IgD-negative memory B cell (primary cell): Measurements from ENCODE around the gene BAD. TPM values are rescaled to one million over a fixed set of nuclear protein-coding genes. Genes with fewer than 3 reads are reported as not detected.

ENCODE experiments used
- H3K27ac Mint-ChIP-seq, 3 donors: one replicate each; pipeline ENCODE4 v1.8.0; 2020 to 2022; ENCODE audit warnings: mild to moderate bottlenecking in 3 of 3, mixed read lengths in 3 of 3, moderate library complexity in 1 of 3
- H3K27me3 Mint-ChIP-seq: one replicate; pipeline ENCODE4 v1.8.0; 2021; ENCODE audit warnings: mixed read lengths
- H3K36me3 Mint-ChIP-seq: one replicate; pipeline ENCODE4 v1.8.0; 2020; ENCODE audit warnings: mild to moderate bottlenecking, mixed read lengths
- H3K4me1 Mint-ChIP-seq, 3 donors: one replicate each; pipeline ENCODE4 v1.8.0; 2020 to 2022; ENCODE audit warnings: mixed read lengths in 3 of 3, mild to moderate bottlenecking in 1 of 3
- H3K4me3 Mint-ChIP-seq, 4 donors: one replicate each; pipeline ENCODE4 v1.8.0; 2020 to 2022; ENCODE audit warnings: mild to moderate bottlenecking in 4 of 4, mixed read lengths in 4 of 4, moderate library complexity in 3 of 4
- H3K9me3 Mint-ChIP-seq, 3 donors: one replicate each; pipeline ENCODE4 v1.8.0; 2020 to 2021; ENCODE audit warnings: mixed read lengths in 3 of 3, mild to moderate bottlenecking in 1 of 3
- polyA plus RNA-seq: library from polyadenylated mRNA; unstranded; fragments of 300-500 nt; fragmentation: Illumina TruSeq; gene quantifications from one replicate; pipeline ENCODE4 v1.2.3, GENCODE V29; 2021

BAD gene
- polyA plus RNA-seq, 1 donor from 2014 or later: 53.2 TPM

- Mint-ChIP-seq H3K27ac (peak within 1 kb of the TSS; percentile 99 to 100 (median 99)), H3K27me3 (no peaks in the 10 kb centered on the region), H3K4me3 (peak within 1 kb of the TSS; percentile 89 to 96 (median 95)), H3K4me1 (peaks cover 3 to 10% (median 7%) of the 10 kb centered on the region in 3 donors), H3K9me3 (no peaks in the 10 kb centered on the region), H3K36me3 (peaks cover 2% of the 10 kb centered on the region)
These were observed 758 bp upstream of the BAD start, which contains the start of gene GPR137 for GRCh38 chr11:64284962-64285884. Gene GPR137 (plus strand): TSS chr11:64285848. CDS start chr11:64286525, 677 bp downstream.

DNA sequence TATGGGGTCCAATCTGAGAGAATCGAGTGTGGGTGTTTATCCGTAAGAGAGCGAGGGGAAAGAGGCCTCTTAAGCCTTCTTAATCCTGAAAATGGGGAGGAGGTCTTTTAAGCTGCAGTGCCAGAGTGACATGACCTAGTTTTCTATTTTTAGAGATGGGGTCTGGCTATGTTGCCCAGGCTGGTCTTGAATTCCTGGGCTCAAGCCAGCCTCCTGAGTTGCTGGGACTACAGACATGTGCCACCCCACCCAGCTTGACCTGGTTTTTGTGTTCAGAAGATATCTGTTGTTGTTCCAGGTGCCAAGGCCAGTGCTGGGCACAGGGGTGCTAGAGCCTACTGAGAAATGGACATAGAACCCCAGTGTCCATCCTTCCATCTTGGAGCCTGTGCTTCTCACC lies 1.4 kb downstream of the BAD start:
- Mint-ChIP-seq H3K27ac (peak overlapping the region in 2 of 3 donors; percentile 35 to 100), H3K4me1 (peaks cover 3 to 10% (median 7%) of the 10 kb centered on the region in 3 donors), H3K27me3 (no peaks in the 10 kb centered on the region), H3K9me3 (no peaks in the 10 kb centered on the region), H3K4me3 (peak overlapping the region; percentile 80 to 95 (median 89)), H3K36me3 (peaks cover 5% of the 10 kb centered on the region)

GRCh38 chr11:64281957-64282770 lies 2.3 kb downstream of the BAD start:
- H3K4me1 Mint-ChIP-seq: peaks cover 5 to 10% (median 7%) of the 10 kb centered on the region in 3 donors
- no peaks in the 10 kb centered on the region for H3K27me3 Mint-ChIP-seq
- H3K36me3 Mint-ChIP-seq: peaks cover 5% of the 10 kb centered on the region
- H3K9me3 Mint-ChIP-seq: no peaks in the 10 kb centered on the region
- H3K4me3 Mint-ChIP-seq: no peak overlapping the region
- H3K27ac Mint-ChIP-seq: peak overlapping the region; percentile 31 to 76 (median 50)

GRCh38 chr11:64278576-64279190 lies 5.8 kb downstream of the BAD start:
- H3K4me3 Mint-ChIP-seq: peak overlapping the region in 1 of 4 donors; percentile 26
- peaks cover 0 to 4% (median 3%) of the 10 kb centered on the region in 3 donors for H3K4me1 Mint-ChIP-seq
- H3K27ac Mint-ChIP-seq: peak overlapping the region; percentile 53 to 70 (median 64)
- peaks cover 5% of the 10 kb centered on the region for H3K36me3 Mint-ChIP-seq
- H3K27me3 Mint-ChIP-seq: no peaks in the 10 kb centered on the region
- no peaks in the 10 kb centered on the region for H3K9me3 Mint-ChIP-seq

DNA sequence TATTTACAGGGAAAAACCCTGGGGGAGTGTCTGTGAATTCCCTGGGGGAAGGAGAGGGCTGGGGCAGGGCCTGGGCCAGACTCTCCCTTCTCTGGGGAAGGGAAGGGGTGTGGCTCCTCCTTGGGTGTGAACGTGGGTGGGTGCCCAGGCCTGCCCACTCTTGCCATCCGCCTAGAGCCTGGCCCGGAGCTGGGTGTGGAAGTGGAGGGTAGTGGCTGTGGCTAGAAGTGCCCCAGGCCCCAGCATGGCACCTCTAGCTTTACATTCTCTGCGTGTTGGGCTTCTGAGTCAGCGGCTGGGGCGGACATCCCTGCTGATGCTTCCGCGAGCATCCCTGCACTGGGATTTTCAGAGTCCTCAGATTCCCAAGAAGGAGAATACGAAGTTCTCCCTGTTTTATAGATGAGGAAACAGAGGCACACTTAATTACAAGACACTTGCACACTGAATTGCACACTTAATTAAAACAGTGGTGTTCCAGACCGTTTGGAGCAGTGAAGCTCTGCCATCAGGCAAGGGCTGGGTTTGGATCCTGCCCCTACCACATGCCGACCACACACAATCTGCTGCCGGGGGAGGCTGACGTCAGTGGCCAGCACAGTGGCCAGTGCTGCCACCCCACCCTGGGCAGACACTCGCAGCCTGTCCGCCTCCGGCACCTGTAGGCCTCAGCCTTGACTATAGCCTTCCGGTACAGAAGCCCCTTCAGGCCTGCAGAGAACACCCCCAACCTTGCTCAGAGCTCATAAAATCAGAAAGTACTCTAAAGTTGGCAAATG lies 7.6 kb downstream of the BAD start:
- H3K27me3 Mint-ChIP-seq: no peaks in the 10 kb centered on the region
- H3K4me3 Mint-ChIP-seq: peak overlapping the region in 1 of 4 donors; percentile 45
- peaks cover 0 to 8% (median 4%) of the 10 kb centered on the region in 3 donors for H3K4me1 Mint-ChIP-seq
- H3K27ac Mint-ChIP-seq: no peak overlapping the region
- peaks cover 2% of the 10 kb centered on the region for H3K36me3 Mint-ChIP-seq
- H3K9me3 Mint-ChIP-seq: no peaks in the 10 kb centered on the region

DNA sequence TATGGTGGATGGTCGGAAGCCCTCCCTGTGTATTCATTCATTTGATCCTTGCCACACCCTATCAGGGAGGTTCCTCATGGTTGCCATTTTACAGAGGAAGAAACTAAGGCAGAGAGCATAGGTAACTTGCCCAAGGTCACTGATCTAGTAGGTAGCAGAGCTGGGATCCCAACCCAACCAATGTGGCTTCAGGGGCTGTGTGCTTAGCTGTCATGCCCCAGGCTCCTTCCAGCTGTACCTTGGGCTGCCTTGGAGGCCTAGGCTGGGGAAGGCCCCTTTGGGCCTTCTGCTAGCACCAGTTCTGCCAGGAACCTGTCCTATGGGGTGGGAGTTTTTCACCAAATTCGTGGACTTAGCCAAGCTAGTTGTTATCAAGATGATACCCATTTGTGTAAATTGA lies 8.6 kb downstream of the BAD start:
- Mint-ChIP-seq H3K4me3 (no peak overlapping the region), H3K36me3 (peaks cover 2% of the 10 kb centered on the region), H3K4me1 (peaks cover 0 to 9% (median 6%) of the 10 kb centered on the region in 3 donors), H3K9me3 (no peaks in the 10 kb centered on the region), H3K27me3 (no peaks in the 10 kb centered on the region), H3K27ac (no peak overlapping the region)

DNA sequence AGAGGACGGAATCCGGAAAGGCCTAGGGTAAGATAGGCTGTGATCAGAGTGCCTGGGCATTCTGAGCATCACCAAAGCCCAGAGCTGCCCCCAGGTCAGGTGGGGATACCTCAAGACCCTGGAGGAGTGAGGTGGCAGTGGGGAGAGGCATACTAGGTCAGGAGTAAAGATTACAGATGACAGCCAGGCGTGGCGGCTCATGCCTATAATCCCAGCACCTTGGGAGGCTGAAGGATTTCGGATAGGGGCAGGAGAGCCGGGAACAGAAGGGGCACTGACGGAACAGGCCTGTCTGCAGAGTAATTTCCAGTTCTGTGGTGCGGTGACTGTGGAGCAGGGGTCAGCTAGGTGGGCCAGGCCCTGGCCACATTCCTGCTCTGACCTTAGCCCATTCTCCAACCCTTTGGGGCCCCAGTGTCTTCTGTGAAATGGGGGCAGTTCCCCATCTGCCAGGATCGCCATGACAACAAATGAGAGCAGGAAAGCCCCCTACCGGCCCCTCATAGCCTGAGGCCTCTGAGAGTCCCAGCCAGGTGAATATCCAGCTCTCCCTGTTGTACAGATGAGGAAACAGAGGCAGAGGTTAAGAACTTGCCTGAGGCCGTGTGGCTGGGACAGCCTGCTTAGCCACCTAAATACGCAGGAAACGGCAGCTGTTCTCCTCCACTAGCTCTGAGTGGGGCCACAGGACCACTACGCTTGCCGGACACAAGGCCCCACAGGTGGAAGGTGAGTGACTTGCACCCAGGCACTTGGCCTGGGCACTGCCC lies 9.2 kb downstream of the BAD start:
- H3K27ac Mint-ChIP-seq: peak overlapping the region in 1 of 3 donors; percentile 71
- H3K4me1 Mint-ChIP-seq: peaks cover 3 to 11% (median 7%) of the 10 kb centered on the region in 3 donors
- H3K9me3 Mint-ChIP-seq: no peaks in the 10 kb centered on the region
- no peaks in the 10 kb centered on the region for H3K27me3 Mint-ChIP-seq
- H3K36me3 Mint-ChIP-seq: peaks cover 2% of the 10 kb centered on the region
- peak overlapping the region in 1 of 4 donors; percentile 23 for H3K4me3 Mint-ChIP-seq

DNA sequence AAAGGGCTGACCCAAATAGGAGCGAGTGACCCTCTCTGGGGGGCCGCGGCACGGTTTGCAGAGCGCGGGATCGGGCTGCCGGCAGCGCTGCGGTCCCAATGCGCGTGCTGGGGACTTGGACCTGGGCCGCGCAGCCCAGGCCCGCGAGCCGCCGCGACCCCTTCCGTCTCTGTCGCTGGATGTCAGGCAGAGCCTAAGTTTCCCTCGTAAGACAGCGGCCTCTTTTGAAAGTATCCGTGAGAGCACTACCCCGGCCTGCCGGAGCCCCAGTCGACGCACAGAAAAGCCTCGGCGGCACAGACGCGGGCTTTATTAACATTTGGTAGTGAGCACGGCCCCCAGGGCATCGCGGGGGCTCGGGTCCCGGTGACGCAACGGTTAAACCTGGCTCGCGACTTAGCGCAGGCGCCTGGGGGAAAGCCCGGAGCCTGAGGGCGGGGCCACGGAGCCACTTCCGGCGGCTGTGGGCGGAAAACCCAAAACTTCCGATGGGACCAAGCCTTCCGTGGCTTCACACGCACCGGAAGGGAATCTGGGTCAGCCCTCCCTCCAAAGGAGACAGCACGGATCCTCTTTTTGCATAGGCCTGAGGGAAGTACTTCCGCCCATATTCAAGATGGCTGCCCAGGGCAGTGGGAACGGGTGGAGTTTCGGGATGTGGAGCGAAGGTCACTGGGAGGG lies 14.8 kb downstream of the BAD start:
- no peaks in the 10 kb centered on the region for H3K27me3 Mint-ChIP-seq
- H3K4me3 Mint-ChIP-seq: peak overlapping the region; percentile 98 to 100 (median 98)
- peaks cover 13 to 16% (median 13%) of the 10 kb centered on the region in 3 donors for H3K4me1 Mint-ChIP-seq
- peaks cover 1% of the 10 kb centered on the region for H3K36me3 Mint-ChIP-seq
- H3K27ac Mint-ChIP-seq: peak overlapping the region; percentile 99
- H3K9me3 Mint-ChIP-seq: no peaks in the 10 kb centered on the region

GRCh38 chr11:64268893-64269539 lies 15.4 kb downstream of the BAD start:
- Mint-ChIP-seq H3K4me1 (peaks cover 13 to 16% (median 13%) of the 10 kb centered on the region in 3 donors), H3K36me3 (peaks cover 1% of the 10 kb centered on the region), H3K9me3 (no peaks in the 10 kb centered on the region), H3K27me3 (no peaks in the 10 kb centered on the region), H3K4me3 (peak overlapping the region; percentile 98 to 100 (median 98)), H3K27ac (peak overlapping the region; percentile 99)

GRCh38 chr11:64268025-64268892 lies 16.2 kb downstream of the BAD start:
- H3K4me1 Mint-ChIP-seq: peaks cover 13 to 16% (median 13%) of the 10 kb centered on the region in 3 donors
- H3K9me3 Mint-ChIP-seq: no peaks in the 10 kb centered on the region
- H3K27ac Mint-ChIP-seq: peak overlapping the region in 2 of 3 donors; percentile 99
- no peaks in the 10 kb centered on the region for H3K27me3 Mint-ChIP-seq
- peaks cover 1% of the 10 kb centered on the region for H3K36me3 Mint-ChIP-seq
- H3K4me3 Mint-ChIP-seq: peak overlapping the region; percentile 98 to 100 (median 98)

GRCh38 chr11:64267207-64267945 lies 17.1 kb downstream of the BAD start:
- no peaks in the 10 kb centered on the region for H3K27me3 Mint-ChIP-seq
- no peaks in the 10 kb centered on the region for H3K9me3 Mint-ChIP-seq
- peaks cover 13% of the 10 kb centered on the region in 3 donors for H3K4me1 Mint-ChIP-seq
- peak overlapping the region in 2 of 3 donors; percentile 62 to 99 for H3K27ac Mint-ChIP-seq
- H3K36me3 Mint-ChIP-seq: peaks cover 3% of the 10 kb centered on the region
- peak overlapping the region in 1 of 4 donors; percentile 98 for H3K4me3 Mint-ChIP-seq
